ENCODE measurements around the gene FIZ1.

Gene FIZ1

GRCh38 chr19:55599468-55599841 is at the start of gene FIZ1:
Gene FIZ1, minus strand, starts transcription at chr19:55599517. Its CDS starts 1,652 bp downstream, at chr19:55597865.
- TF ChIP-seq L3MBTL2 (conservative IDR thresholded peaks at IDR 0.05) (no peak), ARNT (IDR thresholded peaks at IDR 0.05) (no peak), ELF4 (IDR thresholded peaks at IDR 0.05) (peak; percentile 67; the same call in 1 of the 2 replicates)
- ChIA-PET POLR2A (interaction anchor here (0.8 to 2.1 kb wide), 20 partner anchors 9 to 298 kb away, joined by 3 to 29 read pairs (median 5); partner anchors contain the start of genes U2AF2, ZNF579, ZNF628 and ZNF784), CTCF (interaction anchor here (0.6 to 0.7 kb wide), 4 partner anchors 34 to 72 kb away, joined by 3 to 5 read pairs (median 3); no protein-coding TSS in a partner anchor)
- peak; percentile 79 for DNase-seq (ENCODE audit: extremely low spot score)

GRCh38 chr19:55648585-55649267 is 49.4 kb upstream of the FIZ1 start:
- TF ChIP-seq NFRKB (IDR thresholded peaks at IDR 0.05) (no peak), L3MBTL2 (conservative IDR thresholded peaks at IDR 0.05) (no peak)
- ChIA-PET CTCF (interaction anchor here (1.0 kb wide), 1 partner anchor 10 kb away, joined by 6 read pairs; no protein-coding TSS in a partner anchor), POLR2A (interaction anchor here (0.6 to 1.7 kb wide), 2 partner anchors 16 to 41 kb away, joined by 3 to 4 read pairs; no protein-coding TSS in a partner anchor)
- no peak for DNase-seq (ENCODE audit: extremely low spot score)

GRCh38 chr19:55647732-55648584 is 48.6 kb upstream of the FIZ1 start, which contains the start of gene CCDC106:
Gene CCDC106, plus strand, starts transcription at chr19:55648212. Its CDS starts 835 bp downstream, at chr19:55649047.
- ChIA-PET CTCF (interaction anchor here (0.9 to 1.5 kb wide), 2 partner anchors 15 to 24 kb away, joined by 4 to 12 read pairs; no protein-coding TSS in a partner anchor), POLR2A (interaction anchor here (0.6 to 1.4 kb wide), 6 partner anchors 9 to 67 kb away, joined by 3 to 6 read pairs (median 4); partner anchors contain the start of genes FIZ1 and ZNF579)
- DNase-seq (ENCODE audit: extremely low spot score) = peak; percentile 68
- TF ChIP-seq ARNT (IDR thresholded peaks at IDR 0.05) (no peak), BHLHE40 (IDR thresholded peaks at IDR 0.05; ENCODE audit: borderline replicate concordance) (no peak), NFRKB (IDR thresholded peaks at IDR 0.05) (no peak), ZNF384 (IDR thresholded peaks at IDR 0.05) (no peak), FOXM1 (IDR thresholded peaks at IDR 0.05; ENCODE audit: borderline replicate concordance) (peak; percentile 80), SP1 (IDR thresholded peaks at IDR 0.05) (no peak), L3MBTL2 (conservative IDR thresholded peaks at IDR 0.05) (no peak), SUZ12 (IDR thresholded peaks at IDR 0.05) (no peak), FOXK2 (IDR thresholded peaks at IDR 0.05) (no peak), FOXA1 (IDR thresholded peaks at IDR 0.05) (no peak), CTBP1 (IDR thresholded peaks at IDR 0.05; ENCODE audit: borderline replicate concordance) (no peak), TARDBP (IDR thresholded peaks at IDR 0.05) (peak; percentile 99), LEF1 (IDR thresholded peaks at IDR 0.05; ENCODE audit: borderline replicate concordance) (peak; percentile 75), HDGF (IDR thresholded peaks at IDR 0.05; ENCODE audit: borderline replicate concordance) (no peak), PKNOX1 (IDR thresholded peaks at IDR 0.05) (no peak), ELF4 (IDR thresholded peaks at IDR 0.05) (no peak)

GRCh38 chr19:55646889-55647731 is 47.8 kb upstream of the FIZ1 start:
- CTCF ChIA-PET = interaction anchor here (0.9 to 1.5 kb wide), 2 partner anchors 14 to 24 kb away, joined by 4 to 12 read pairs; no protein-coding TSS in a partner anchor
- DNase-seq (ENCODE audit: extremely low spot score) = no peak
- POLR2A ChIA-PET = interaction anchor here (0.8 to 1.6 kb wide), 8 partner anchors 10 to 66 kb away, joined by 3 to 6 read pairs (median 4); partner anchors contain the start of genes FIZ1 and ZNF579
- TF ChIP-seq NFRKB (IDR thresholded peaks at IDR 0.05) (no peak), ELF4 (IDR thresholded peaks at IDR 0.05) (no peak), FOXK2 (IDR thresholded peaks at IDR 0.05) (no peak), FOXM1 (IDR thresholded peaks at IDR 0.05; ENCODE audit: borderline replicate concordance) (no peak), L3MBTL2 (conservative IDR thresholded peaks at IDR 0.05) (no peak), CTBP1 (IDR thresholded peaks at IDR 0.05; ENCODE audit: borderline replicate concordance) (no peak), SP1 (IDR thresholded peaks at IDR 0.05) (no peak), HDGF (IDR thresholded peaks at IDR 0.05; ENCODE audit: borderline replicate concordance) (no peak), LEF1 (IDR thresholded peaks at IDR 0.05; ENCODE audit: borderline replicate concordance) (no peak), ZNF384 (IDR thresholded peaks at IDR 0.05) (no peak), PKNOX1 (IDR thresholded peaks at IDR 0.05) (no peak), TARDBP (IDR thresholded peaks at IDR 0.05) (no peak), SUZ12 (IDR thresholded peaks at IDR 0.05) (no peak), BHLHE40 (IDR thresholded peaks at IDR 0.05; ENCODE audit: borderline replicate concordance) (no peak), ARNT (IDR thresholded peaks at IDR 0.05) (no peak), FOXA1 (IDR thresholded peaks at IDR 0.05) (no peak)

- no peak for TF ChIP-seq BHLHE40 (IDR thresholded peaks at IDR 0.05; ENCODE audit: borderline replicate concordance)
- TF ChIP-seq CTBP1 (IDR thresholded peaks at IDR 0.05; ENCODE audit: borderline replicate concordance) = no peak
- TF ChIP-seq PKNOX1 (IDR thresholded peaks at IDR 0.05) = no peak
- TF ChIP-seq HDGF (IDR thresholded peaks at IDR 0.05; ENCODE audit: borderline replicate concordance) = no peak
- TF ChIP-seq FOXA1 (IDR thresholded peaks at IDR 0.05) = no peak
- no peak for TF ChIP-seq ARNT (IDR thresholded peaks at IDR 0.05)
- TF ChIP-seq TARDBP (IDR thresholded peaks at IDR 0.05) = no peak
- no peak for TF ChIP-seq SP1 (IDR thresholded peaks at IDR 0.05)
- POLR2A ChIA-PET = interaction anchor here (1.6 to 1.8 kb wide), 2 partner anchors 9 to 11 kb away, joined by 4 to 6 read pairs; partner anchors contain the start of gene U2AF2
- CTCF ChIA-PET = no interaction called here
- no peak for DNase-seq (ENCODE audit: extremely low spot score)
Observed at GRCh38 chr19:55645512-55645881, 46.2 kb upstream of the FIZ1 start.

Data from HEK293T (cell line).